ENCODE measurements around the gene PRSS53. TPM values are rescaled to one million over a fixed set of nuclear protein-coding genes. Genes with fewer than 3 reads are reported as not detected.

Gene PRSS53
- total and polyA plus RNA-seq, 10 of the 15 experiments (the other 5 are each of a cell fraction or from before 2014, with no cell fraction given) = 0.35 to 3.4 (median 0.88) TPM; not detected in 2

- DNase-seq (ENCODE audit: low read depth, low spot score) (no peak), FAIRE-seq (no peak), ATAC-seq (peak; percentile 61)
- intact Hi-C loops (cut with micrococcal nuclease; ENCODE audit: unreplicated experiment) (loop anchor here (5.0 kb wide), 1 partner anchor 37 kb away; no protein-coding TSS in a partner anchor), in situ Hi-C loops (cut with MboI) (no loop called here)
- WGBS (ENCODE audit: insufficient coverage, insufficient replicate concordance, low lambda C conversion rate, missing lambda C conversion rate) = 20% methylated on average over 32 of the region's 33 CpGs
- SMC1A ChIA-PET (ENCODE audit: uncharacterized antibody, unreplicated experiment) = no interaction called here
- no peaks in the 10 kb centered on the region for H3K9me3 ChIP-seq (replicated peaks; ENCODE audit: control insufficient read depth, insufficient read depth, low read length)
- peaks cover 13% of the 10 kb centered on the region for H3K79me2 ChIP-seq (ENCODE audit: control insufficient read depth, insufficient read depth, low read length)
- peaks cover 22% of the 10 kb centered on the region for H3K4me1 ChIP-seq (ENCODE audit: control insufficient read depth, insufficient read depth, low read length)
- H3K4me2 ChIP-seq (ENCODE audit: control insufficient read depth, insufficient read depth) = peak overlapping the region; percentile 68; the same call in 1 of the 2 replicates
- no peaks in the 10 kb centered on the region for H3K27me3 ChIP-seq (replicated peaks in 1 of 2; ENCODE audit: control insufficient read depth in 2 of 2, insufficient read depth in 2 of 2, low read length in 1 of 2)
- BruUV-seq (replicated peaks) = no TSS peak
- POLR2A ChIA-PET = no interaction called here
- H3K27ac ChIP-seq (ENCODE audit: control insufficient read depth, insufficient read depth) = peak overlapping the region; percentile 39; the same call in 1 of the 2 replicates
- H2AFZ ChIP-seq (ENCODE audit: control insufficient read depth, low read depth, low read length) = peak overlapping the region; percentile 94
- RAD21 ChIA-PET (ENCODE audit: unreplicated experiment) = no interaction called here
- CTCF ChIA-PET = no interaction called here
- H3K9ac ChIP-seq (ENCODE audit: control insufficient read depth, insufficient read depth, low read length) = no peak overlapping the region
- H3K36me3 ChIP-seq (ENCODE audit: control insufficient read depth in 2 of 2, insufficient read depth in 2 of 2, low read length in 1 of 2) = no peaks in the 10 kb centered on the region; a peak in 1 of 4 replicates
- no peak overlapping the region for H3K4me3 ChIP-seq
- H4K20me1 ChIP-seq (ENCODE audit: control insufficient read depth, insufficient read depth) = no peaks in the 10 kb centered on the region
- TF ChIP-seq STAT1 (conservative IDR thresholded peaks at IDR 0.05) (no peak), PML (IDR thresholded peaks at IDR 0.05; ENCODE audit: low read length) (no peak), SMARCA5 (IDR thresholded peaks at IDR 0.05) (peak; percentile 52; the same call in 1 of the 2 replicates), RUNX3 (IDR thresholded peaks at IDR 0.05; ENCODE audit: low read length) (peak; percentile 32), MLLT1 (IDR thresholded peaks at IDR 0.05) (peak; percentile 87), FOXM1 (IDR thresholded peaks at IDR 0.05; ENCODE audit: low read depth, low read length) (no peak), CTCF (IDR thresholded peaks at IDR 0.05 in 2 of 3, conservative IDR thresholded peaks at IDR 0.05 in 1 of 3; ENCODE audit: control insufficient read depth in 2 of 3, extremely low read depth in 1 of 3, insufficient read depth in 1 of 3, low read depth in 3 of 3, low read length in 3 of 3) (peak; percentile 67 to 89 (median 72)), CUX1 (IDR thresholded peaks at IDR 0.05; ENCODE audit: insufficient replicate concordance, low read depth, low read length) (no peak), SMAD5 (IDR thresholded peaks at IDR 0.05; ENCODE audit: low read depth) (no peak), IKZF1 (conservative IDR thresholded peaks at IDR 0.05) (peak; percentile 50), CHD1 (IDR thresholded peaks at IDR 0.05; ENCODE audit: low read depth, low read length) (no peak), USF2 (IDR thresholded peaks at IDR 0.05; ENCODE audit: borderline replicate concordance, low read depth, low read length) (no peak), MYC (IDR thresholded peaks at IDR 0.05; ENCODE audit: insufficient read depth, insufficient read length, insufficient replicate concordance, low read length, severe bottlenecking) (no peak), EP300 (IDR thresholded peaks at IDR 0.05; ENCODE audit: borderline replicate concordance in 1 of 2, control insufficient read depth in 1 of 2, low read depth in 2 of 2, low read length in 2 of 2) (no peak)
Measured at GRCh38 chr16:31105677-31106213, 17.0 kb upstream of the PRSS53 start.

Measured in GM12878 (cell line).